Tibial nerve (tissue), 4 donors: ENCODE results near the gene PDXDC1. TPM values are rescaled to one million over a fixed set of nuclear protein-coding genes. Genes with fewer than 3 reads are reported as not detected.
A peak's percentile ranks its signal among the peaks of the same experiment; 100 is the strongest.
"Not testable (repeated sequence)": the region's sequence is repeated elsewhere in the genome, so short reads cannot be mapped to it uniquely, and the experiment has no call there.

Experiments used
- DNase-seq, 2 donors: peaks; one replicate each; pipeline ENCODE4 v3.0.0-alpha.2; 2019; ENCODE audit warnings: low spot score in 2 of 2
- H3K27ac ChIP-seq, 4 donors: fragments of 200-600 bp; sonication (generic) in 3 of 4; one replicate each; pipeline ENCODE4 v1.5.1; 2017 to 2019; ENCODE audit warnings: mild to moderate bottlenecking in 1 of 4
- H3K27me3 ChIP-seq, 2 donors: fragments of 200-600 bp; sonication (generic) in 1 of 2; one replicate each; pipeline versions ENCODE4 v1.5.1 to v1.6.0; 2017 to 2019
- H3K36me3 ChIP-seq, 3 donors: fragments of 200-600 bp; sonication (generic); one replicate each; pipeline ENCODE4 v1.5.1; 2018 to 2019
- H3K4me1 ChIP-seq, 4 donors: fragments of 200-600 bp; sonication (generic) in 3 of 4; one replicate each; pipeline ENCODE4 v1.5.1; 2017 to 2019
- H3K4me3 ChIP-seq, 4 donors: fragments of 200-600 bp; sonication (generic) in 3 of 4; one replicate each; pipeline ENCODE4 v1.5.1; 2017 to 2019; ENCODE audit warnings: mild to moderate bottlenecking in 1 of 4, moderate library complexity in 1 of 4
- H3K9me3 ChIP-seq, 4 donors: fragments of 200-600 bp; sonication (generic) in 3 of 4; one replicate each; pipeline ENCODE4 v1.5.1; 2017 to 2019
- EP300 ChIP-seq, 2 donors: sonication (generic); formaldehyde crosslinking; IDR thresholded peaks; one replicate each; pipeline ENCODE4 v1.6.1; 2017; ENCODE audit warnings: antibody characterized with exemption in 2 of 2, mild to moderate bottlenecking in 1 of 2
- WGBS, 2 donors: methylation state at CpG; one replicate each; pipeline ENCODE4 v1.1.5; 2018; 5-methylcytosine and 5-hydroxymethylcytosine counted together
- total RNA-seq, 4 donors: library from RNA; depleted of rRNA; stranded (reverse); fragments of >200 nt; gene quantifications; one replicate each; pipeline ENCODE4 v1.1.0, GENCODE V29; 2016

The PDXDC1 gene
- total RNA-seq, 4 donors from 2014 or later, result 40.6 to 55.1 (median 52.6) TPM

DNA sequence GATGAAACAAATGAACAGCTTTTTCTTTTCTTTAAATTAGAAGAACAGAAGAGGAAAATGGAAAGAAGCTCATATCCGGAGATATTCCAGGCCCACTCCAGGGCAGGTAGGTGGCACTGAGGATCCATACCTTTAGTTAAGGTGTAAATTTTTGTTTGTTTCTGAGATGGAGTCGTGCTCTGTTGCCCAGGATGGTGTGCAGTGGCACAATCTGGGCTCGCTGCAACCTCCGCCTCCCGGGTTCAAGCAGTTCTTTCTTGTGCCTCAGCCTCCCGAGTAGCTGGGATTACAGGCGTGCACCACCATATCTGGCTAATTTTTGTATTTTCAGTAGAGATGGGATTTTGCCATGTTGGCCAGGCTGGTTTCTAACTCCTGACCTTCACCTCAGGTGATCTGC lies 23.5 kb downstream of the PDXDC1 start:
- H3K36me3 ChIP-seq, result peaks cover 0 to 36% (median 3%) of the 10 kb centered on the region in 3 donors
- H3K4me1 ChIP-seq, H3K9me3 ChIP-seq, H3K4me3 ChIP-seq, H3K27me3 ChIP-seq, DNase-seq, H3K27ac ChIP-seq: not testable (repeated sequence)
- 95 to 99% methylated on average over 7 of the region's 7 CpGs for WGBS, 2 donors

DNA sequence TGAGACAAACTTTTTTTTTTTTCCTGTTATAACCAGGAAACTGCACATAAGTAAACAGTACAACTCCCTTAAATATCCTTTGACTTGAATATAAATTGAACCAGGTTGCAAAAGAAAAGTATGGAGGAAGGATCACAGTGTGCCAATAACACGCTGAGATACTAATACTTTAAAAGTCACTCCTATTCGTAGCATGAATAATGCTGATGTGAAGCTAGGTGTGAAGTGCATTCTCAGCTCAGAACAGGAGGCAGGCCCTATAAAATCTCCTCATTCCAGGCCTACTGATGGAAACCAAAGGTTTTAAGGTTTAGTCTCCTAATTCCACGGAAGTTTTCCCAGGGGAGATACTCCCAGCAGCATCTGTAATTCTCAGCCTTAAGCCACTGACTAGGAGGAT lies 25.0 kb downstream of the PDXDC1 start:
- peaks cover 0 to 46% (median 5%) of the 10 kb centered on the region in 3 donors for H3K36me3 ChIP-seq
- not testable (repeated sequence) for H3K9me3 ChIP-seq, H3K4me3 ChIP-seq, H3K27me3 ChIP-seq, DNase-seq, H3K4me1 ChIP-seq, H3K27ac ChIP-seq
- WGBS, 2 donors, result 73 to 77% methylated on average over 3 of the region's 3 CpGs

DNA sequence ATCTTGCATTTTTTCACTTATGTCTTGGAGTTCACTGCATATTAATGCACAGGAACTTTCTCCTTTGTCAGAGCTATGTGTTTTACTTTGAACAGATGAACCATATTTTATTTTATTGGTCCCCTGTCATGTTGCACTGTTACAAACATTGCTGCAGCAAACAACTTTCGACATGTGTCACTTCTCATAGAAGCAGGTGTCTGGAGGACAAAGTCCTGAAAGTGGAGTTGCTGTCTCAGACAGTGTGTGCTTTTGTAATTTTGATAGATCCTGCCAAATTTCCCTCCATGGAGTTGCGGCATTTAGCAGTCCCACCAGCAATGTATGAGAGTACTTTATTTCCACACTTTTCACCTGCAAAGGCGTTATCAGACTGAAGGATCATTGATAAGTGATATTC lies 27.6 kb downstream of the PDXDC1 start:
- H3K36me3 ChIP-seq, result peaks cover 0 to 66% (median 9%) of the 10 kb centered on the region in 3 donors
- WGBS, 2 donors, result 88 to 94% methylated on average over 1 of the region's 3 CpGs
- not testable (repeated sequence) for H3K27me3 ChIP-seq, H3K4me1 ChIP-seq, DNase-seq, H3K9me3 ChIP-seq, H3K4me3 ChIP-seq, H3K27ac ChIP-seq

DNA sequence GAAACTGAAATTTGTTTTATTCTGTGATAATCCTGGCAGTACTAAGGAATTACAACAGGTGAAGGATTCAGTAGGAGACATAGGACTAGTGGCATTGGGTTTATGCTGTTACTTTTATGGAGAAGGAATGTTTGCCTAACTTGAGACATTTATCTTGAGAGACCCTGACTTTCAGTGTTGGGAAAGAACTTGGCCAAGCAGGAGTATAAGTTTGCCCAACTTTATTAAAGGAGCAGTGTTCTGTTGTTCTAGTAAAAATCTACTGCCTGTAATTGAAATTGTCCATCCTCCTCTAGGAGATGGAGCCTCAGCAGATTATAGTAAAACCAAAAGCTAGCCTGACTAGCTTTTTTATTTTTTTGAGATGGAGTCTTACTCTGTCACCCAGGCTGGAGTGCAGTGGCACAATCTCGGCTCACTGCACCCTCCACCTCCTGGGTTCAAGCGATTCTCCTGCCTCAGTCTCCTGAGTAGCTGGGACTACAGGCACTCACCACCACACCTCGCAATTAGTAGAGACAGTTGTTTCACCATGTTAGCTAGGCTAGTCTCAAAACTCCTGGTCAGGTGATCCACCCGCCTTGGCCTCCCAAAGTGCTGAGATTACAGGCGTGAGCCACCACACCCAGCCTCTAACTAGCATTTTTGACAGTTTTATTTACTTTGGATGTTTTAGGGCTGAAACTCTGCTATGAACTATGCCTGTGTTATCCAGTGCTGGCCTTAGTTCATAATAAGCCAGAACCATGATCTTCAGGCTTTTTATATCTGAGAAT lies 30.7 kb downstream of the PDXDC1 start:
- WGBS, 2 donors, result 82 to 90% methylated on average over 5 of the region's 5 CpGs
- not testable (repeated sequence) for H3K27me3 ChIP-seq

DNA sequence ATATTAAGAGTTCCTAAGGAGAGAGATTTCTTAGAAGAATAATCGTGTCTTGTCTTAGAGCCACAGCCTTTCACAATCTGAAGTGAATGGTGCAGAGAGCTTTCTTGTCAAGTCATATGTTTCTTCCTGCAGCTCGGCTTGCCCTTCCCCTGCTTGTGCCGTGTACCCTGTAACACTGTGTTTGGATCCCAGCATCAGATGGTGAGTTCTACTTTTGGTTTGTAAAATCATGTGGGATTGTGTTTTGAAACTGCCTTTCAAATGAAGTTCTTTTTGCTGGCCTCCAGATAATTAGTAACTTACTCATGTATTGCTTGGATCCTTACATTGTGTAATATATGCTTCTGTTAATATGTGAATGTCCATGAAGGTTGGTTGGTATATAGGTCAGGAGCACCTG lies 33.8 kb downstream of the PDXDC1 start:
- not testable (repeated sequence) for H3K27me3 ChIP-seq, DNase-seq, H3K4me3 ChIP-seq, H3K4me1 ChIP-seq, H3K27ac ChIP-seq, H3K9me3 ChIP-seq
- 76 to 88% methylated on average over 3 of the region's 3 CpGs for WGBS, 2 donors
- peaks cover 0 to 63% (median 9%) of the 10 kb centered on the region in 3 donors for H3K36me3 ChIP-seq

More for the DNA sequence above, 30.7 kb downstream of the PDXDC1 start:
- H3K36me3 ChIP-seq, result peaks cover 0 to 60% (median 9%) of the 10 kb centered on the region in 3 donors
- not testable (repeated sequence) for H3K27ac ChIP-seq, H3K9me3 ChIP-seq, DNase-seq, H3K4me3 ChIP-seq, H3K4me1 ChIP-seq
- TF ChIP-seq EP300 (IDR thresholded peaks at IDR 0.05), result peak in 1 of 2 donors; percentile 23

DNA sequence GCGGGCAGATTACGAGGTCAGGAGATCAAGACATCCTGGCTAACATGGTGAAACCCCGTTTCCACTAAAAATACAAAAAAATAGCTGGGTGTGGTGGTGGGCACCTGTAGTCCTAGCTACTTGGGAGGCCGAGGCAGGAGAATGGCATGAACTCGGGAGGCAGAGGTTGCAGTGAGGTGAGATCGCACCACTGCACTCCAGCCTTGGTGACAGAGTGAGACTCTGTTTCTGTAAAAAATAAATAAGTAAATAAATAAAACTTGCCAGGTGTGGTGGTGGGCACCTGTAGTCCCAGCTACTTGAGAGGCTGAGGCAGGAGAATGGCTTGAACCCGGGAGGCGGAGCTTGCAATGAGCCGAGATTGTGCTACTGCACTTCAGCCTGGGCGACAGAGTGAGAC lies 38.1 kb downstream of the PDXDC1 start:
- not testable (repeated sequence) for H3K27me3 ChIP-seq, H3K27ac ChIP-seq, H3K4me3 ChIP-seq, DNase-seq, H3K9me3 ChIP-seq
- Histone ChIP-seq H3K4me1 (peaks cover 0 to 36% (median 15%) of the 10 kb centered on the region in 4 donors), H3K36me3 (peaks cover 0 to 40% (median 8%) of the 10 kb centered on the region in 3 donors)
- 95% methylated on average over 10 of the region's 10 CpGs for WGBS, 2 donors

DNA sequence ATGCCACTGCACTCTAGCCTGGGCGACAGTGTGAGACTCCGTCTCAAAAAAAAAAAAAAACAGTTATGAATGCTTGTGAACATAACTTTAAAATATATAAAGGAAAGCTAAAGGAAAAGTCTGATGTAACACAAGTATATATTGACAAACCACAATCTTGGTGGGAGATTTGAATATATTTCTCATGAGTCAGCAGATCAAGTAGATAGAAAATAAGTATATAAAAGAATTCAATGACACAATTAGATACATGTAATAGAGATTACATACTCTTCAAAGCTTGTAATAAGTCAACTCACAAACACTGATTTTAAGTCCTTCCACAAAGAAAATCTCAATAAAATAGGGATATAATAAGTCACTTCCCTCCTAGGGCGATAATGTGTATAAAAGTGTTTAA lies 40.8 kb downstream of the PDXDC1 start:
- not testable (repeated sequence) for H3K9me3 ChIP-seq, DNase-seq, H3K27me3 ChIP-seq, H3K4me3 ChIP-seq
- WGBS, 2 donors, result 97% methylated on average over 3 of the region's 3 CpGs
- H3K4me1 ChIP-seq, result peaks cover 0 to 36% (median 15%) of the 10 kb centered on the region in 4 donors
- H3K36me3 ChIP-seq, result peaks cover 0 to 51% (median 4%) of the 10 kb centered on the region in 3 donors
- peak overlapping the region in 1 of 4 donors; percentile 38 for H3K27ac ChIP-seq

DNA sequence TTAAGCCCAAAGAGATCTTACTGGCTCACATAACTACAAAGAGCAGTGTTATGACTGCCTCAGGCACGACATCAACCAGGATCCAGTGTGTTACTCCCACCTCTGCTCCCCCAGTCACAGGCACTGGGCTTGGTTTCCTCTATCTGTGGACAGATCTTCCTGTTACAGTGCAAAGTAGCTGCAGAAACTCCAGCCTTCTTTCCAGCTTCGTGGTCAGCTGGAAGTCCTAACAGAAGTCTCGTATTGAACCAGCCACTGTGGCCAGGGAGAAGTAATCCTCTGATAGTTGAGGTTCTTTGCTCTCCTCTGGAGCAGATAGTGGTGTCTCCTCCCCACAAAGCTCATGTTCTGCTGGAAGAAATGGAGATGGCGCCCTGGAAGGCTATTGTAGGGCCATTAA lies 41.5 kb downstream of the PDXDC1 start:
- not testable (repeated sequence) for H3K27me3 ChIP-seq, H3K9me3 ChIP-seq, H3K4me3 ChIP-seq
- Histone ChIP-seq H3K4me1 (peaks cover 0 to 38% (median 15%) of the 10 kb centered on the region in 4 donors), H3K27ac (peak overlapping the region in 3 of 4 donors; percentile 17 to 56 (median 53)), H3K36me3 (peaks cover 0 to 48% (median 4%) of the 10 kb centered on the region in 3 donors)
- peak in 1 of 2 donors; percentile 35 for DNase-seq
- WGBS, 2 donors, result 78% methylated on average over 4 of the region's 4 CpGs

DNA sequence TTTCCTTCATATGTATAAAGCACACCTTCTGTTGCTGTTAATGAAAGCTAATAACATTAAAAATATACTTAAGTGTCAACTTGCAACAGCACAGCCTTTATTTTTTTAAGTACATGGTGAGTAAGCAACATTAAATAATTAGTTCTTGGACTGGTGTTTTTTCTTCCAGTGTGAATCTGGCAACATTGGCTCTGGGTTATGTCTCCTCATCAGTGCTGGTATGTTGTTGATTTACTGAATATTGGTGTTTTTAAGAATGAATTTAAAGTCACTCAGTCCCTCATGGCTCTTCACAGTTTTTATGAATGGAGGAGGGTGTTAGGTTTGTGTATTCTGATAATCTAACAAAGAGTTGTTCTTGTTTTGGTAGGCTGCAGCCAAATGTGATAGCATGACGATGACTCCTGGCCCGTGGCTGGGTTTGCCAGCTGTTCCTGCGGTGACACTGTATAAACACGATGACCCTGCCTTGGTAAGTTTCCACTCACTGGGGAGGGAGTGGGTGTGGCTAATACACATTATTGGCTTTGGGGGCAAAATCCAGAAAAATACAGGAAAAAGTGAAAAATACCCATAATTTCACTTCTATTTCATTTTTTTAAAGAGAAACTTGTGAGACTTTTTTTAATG lies 42.2 kb downstream of the PDXDC1 start:
- peak overlapping the region in 3 of 4 donors; percentile 17 to 56 (median 53) for H3K27ac ChIP-seq
- 22 to 29% methylated on average over 4 of the region's 4 CpGs for WGBS, 2 donors
- peaks cover 0 to 42% (median 15%) of the 10 kb centered on the region in 4 donors for H3K4me1 ChIP-seq
- H3K9me3 ChIP-seq, H3K4me3 ChIP-seq, H3K27me3 ChIP-seq: not testable (repeated sequence)
- TF ChIP-seq EP300 (IDR thresholded peaks at IDR 0.05), result peak in 1 of 2 donors; percentile 47
- peak in 1 of 2 donors; percentile 68 for DNase-seq
- peaks cover 0 to 45% (median 4%) of the 10 kb centered on the region in 3 donors for H3K36me3 ChIP-seq

DNA sequence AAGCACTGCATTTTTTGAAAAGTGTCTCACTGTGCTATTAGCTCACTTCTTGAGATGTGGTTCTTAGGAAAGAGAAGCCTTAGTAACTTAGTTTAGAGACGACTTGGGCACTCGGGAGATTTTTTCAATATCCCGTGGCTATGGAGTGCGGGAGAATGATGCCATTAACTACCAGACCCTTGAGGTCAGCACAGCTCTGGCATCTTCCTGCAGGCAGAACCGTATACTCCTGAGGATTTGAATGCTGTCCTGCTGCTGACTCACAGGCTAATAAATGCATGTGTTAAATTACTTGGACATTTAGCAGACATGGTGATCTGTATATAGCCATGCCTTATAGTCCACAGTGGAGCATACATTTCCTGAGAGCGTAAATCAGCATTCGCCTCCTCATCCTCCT lies 46.6 kb downstream of the PDXDC1 start:
- H3K27ac ChIP-seq, H3K4me3 ChIP-seq, H3K27me3 ChIP-seq, H3K9me3 ChIP-seq, DNase-seq: not testable (repeated sequence)
- WGBS, 2 donors, result 63 to 72% methylated on average over 7 of the region's 7 CpGs
- H3K4me1 ChIP-seq, result peaks cover 0 to 49% (median 7%) of the 10 kb centered on the region in 4 donors
- H3K36me3 ChIP-seq, result peaks cover 0 to 58% (median 0%) of the 10 kb centered on the region in 3 donors
